Lung (tissue), 12 donors: Measurements from ENCODE around the gene NFE2L2. TPM values are rescaled to one million over a fixed set of nuclear protein-coding genes. Genes with fewer than 3 reads are reported as not detected.
"Not testable (repeated sequence)": the region's sequence is repeated elsewhere in the genome, so short reads cannot be mapped to it uniquely, and the experiment has no call there.

Experiments used
- ATAC-seq: fragments of 200-7000 bp; cut with Tn5 transposase; one replicate; pipeline ENCODE4 v1.9.1; 2020; ENCODE audit warnings: moderate number of reproducible peaks; ENCODE audit not compliant: insufficient read depth, low FRiP score
- DNase-seq, 3 donors: peaks; one replicate each; pipeline ENCODE4 v3.0.0-alpha.2; 2013 to 2017
- H3K27ac ChIP-seq, 2 donors: one replicate each; pipeline ENCODE4 v1.5.1; 2013; ENCODE audit warnings: mild to moderate bottlenecking in 2 of 2, moderate library complexity in 2 of 2, control low read depth in 1 of 2, inconsistent platforms in 1 of 2, low read depth in 1 of 2, low read length in 1 of 2
- H3K27me3 ChIP-seq, 3 donors: one replicate each; pipeline ENCODE4 v1.5.1; 2013; ENCODE audit warnings: low read length in 2 of 3; ENCODE audit not compliant: control insufficient read depth in 3 of 3, insufficient read depth in 3 of 3
- H3K36me3 ChIP-seq, 4 donors: one replicate each; pipeline ENCODE4 v1.5.1; 2013; ENCODE audit warnings: low read length in 4 of 4, mild to moderate bottlenecking in 1 of 4, moderate library complexity in 1 of 4; ENCODE audit not compliant: control insufficient read depth in 4 of 4, insufficient read depth in 4 of 4
- H3K4me1 ChIP-seq, 5 donors: one replicate each; pipeline ENCODE4 v1.5.1; 2013; ENCODE audit warnings: low read length in 5 of 5, mild to moderate bottlenecking in 2 of 5, moderate library complexity in 1 of 5; ENCODE audit not compliant: control insufficient read depth in 5 of 5, insufficient read depth in 5 of 5
- H3K4me3 ChIP-seq: one replicate; pipeline ENCODE4 v1.5.1; 2013; ENCODE audit warnings: mild to moderate bottlenecking, control low read depth, moderate library complexity
- H3K9ac ChIP-seq, 2 donors: one replicate each; pipeline ENCODE4 v1.5.1; 2013; ENCODE audit warnings: low read length in 2 of 2, control low read depth in 1 of 2; ENCODE audit not compliant: insufficient read depth in 1 of 2
- H3K9me3 ChIP-seq, 4 donors: one replicate each; pipeline ENCODE4 v1.5.1; 2013; ENCODE audit warnings: low read length in 3 of 4, mild to moderate bottlenecking in 1 of 4, moderate library complexity in 1 of 4; ENCODE audit not compliant: control insufficient read depth in 4 of 4, insufficient read depth in 3 of 4
- CTCF ChIP-seq: IDR thresholded peaks from 2 replicates; pipeline ENCODE4 v1.5.1; 2012; ENCODE audit warnings: mild to moderate bottlenecking; ENCODE audit errors: control extremely low read depth, extremely low read depth
- WGBS, 2 donors: extraction: QIAGEN DNeasy Blood & Tissue Kit; methylation state at CpG; one replicate each; pipeline ENCODE4 v1.1.7; 2013; 5-methylcytosine and 5-hydroxymethylcytosine counted together
- polyA plus RNA-seq, 2 donors: library from polyadenylated mRNA; stranded (reverse); fragments of 200-250 nt; gene quantifications; one replicate each; pipeline ENCODE4 v1.2.1, GENCODE V29; 2013
- total RNA-seq, 2 donors: library from RNA; depleted of rRNA in 1 of 2; stranded (reverse); fragments of >200 nt in 1 of 2; gene quantifications; one replicate each; pipeline ENCODE4 v1.2.1, GENCODE V29; 2014 to 2021
- donor health status: control.
- donor health status: control.
- donor health status: Bipolar disorder and iron deficiency.
- donor health status: healthy.
- donor health status: DM: yes; HTN: yes; CAD: no.

Gene NFE2L2
- total and polyA plus RNA-seq, 4 donors, result 45.5 to 145 (median 80.6) TPM

- peak overlapping the region; percentile 37 to 78 for H3K27ac ChIP-seq
- peaks cover 0 to 54% (median 7%) of the 10 kb centered on the region in 5 donors for H3K4me1 ChIP-seq
- no peak overlapping the region for H3K9ac ChIP-seq
Observed at GRCh38 chr2:177251165-177251542, 13.4 kb downstream of the NFE2L2 start.

DNA sequence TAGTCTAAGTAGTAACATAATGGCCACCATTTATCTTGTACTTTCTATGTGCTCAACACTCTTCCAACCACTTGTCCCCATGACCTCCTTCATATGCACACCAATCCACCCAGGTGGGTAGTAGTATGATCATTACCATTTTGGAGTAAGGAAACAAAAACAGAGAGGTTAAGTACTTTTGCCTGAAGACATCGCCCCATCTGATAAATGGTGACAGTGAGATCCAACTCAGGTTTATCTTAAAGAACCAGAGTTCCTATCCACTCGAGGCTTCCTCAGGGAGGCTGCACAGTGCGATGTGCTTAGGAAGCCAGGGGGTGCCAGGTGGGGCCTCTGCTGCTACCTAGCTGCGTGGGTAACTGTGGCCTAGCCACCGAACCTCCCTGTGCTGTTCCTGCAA lies 14.1 kb downstream of the NFE2L2 start:
- Histone ChIP-seq H3K36me3 (peaks cover 0 to 4% (median 0%) of the 10 kb centered on the region in 4 donors), H3K9ac (no peak overlapping the region), H3K4me1 (peaks cover 0 to 51% (median 7%) of the 10 kb centered on the region in 5 donors), H3K9me3 (no peaks in the 10 kb centered on the region), H3K4me3 (no peak overlapping the region), H3K27ac (peak overlapping the region; percentile 26 to 37), H3K27me3 (no peaks in the 10 kb centered on the region)
- WGBS, 2 donors, result 87 to 91% methylated on average over 5 of the region's 5 CpGs
- ATAC-seq (no peak), DNase-seq (no peak)
- no peak for TF ChIP-seq CTCF

More at GRCh38 chr2:177251165-177251542, 13.4 kb downstream of the NFE2L2 start:
- ATAC-seq (no peak), DNase-seq (no peak)
- Histone ChIP-seq H3K27me3 (no peaks in the 10 kb centered on the region), H3K9me3 (no peaks in the 10 kb centered on the region), H3K4me3 (no peak overlapping the region), H3K36me3 (peaks cover 0 to 4% (median 0%) of the 10 kb centered on the region in 4 donors)
- WGBS, 2 donors, result 80 to 81% methylated on average over 3 of the region's 3 CpGs
- TF ChIP-seq CTCF, result no peak

DNA sequence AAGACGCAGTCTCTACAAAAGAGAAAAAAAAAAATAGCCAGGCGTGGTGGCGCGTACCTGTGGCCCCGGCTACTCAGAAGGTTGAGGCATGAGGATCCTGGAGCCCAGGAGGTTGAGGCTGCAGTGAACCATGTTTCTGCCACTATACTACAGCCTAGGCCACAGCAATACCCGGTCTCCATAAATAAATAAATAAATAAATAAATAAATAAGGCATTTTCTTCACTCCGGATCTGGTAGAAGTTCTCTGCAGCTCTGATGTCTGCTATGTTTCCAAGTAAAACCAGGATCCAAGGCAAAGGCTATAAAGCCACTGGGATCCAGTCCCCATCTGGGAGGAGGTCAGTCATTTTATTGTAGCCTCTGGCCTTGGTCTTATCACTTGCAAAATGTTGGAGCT lies 15.5 kb downstream of the NFE2L2 start:
- Histone ChIP-seq H3K4me1 (peaks cover 0 to 48% (median 7%) of the 10 kb centered on the region in 5 donors), H3K36me3 (peaks cover 0 to under 1% (median 0%) of the 10 kb centered on the region in 4 donors), H3K27ac (no peak overlapping the region), H3K9me3 (no peaks in the 10 kb centered on the region), H3K9ac (no peak overlapping the region), H3K27me3 (no peaks in the 10 kb centered on the region), H3K4me3 (no peak overlapping the region)
- DNase-seq, result no peak
- no peak for ATAC-seq
- WGBS, 2 donors, result 93 to 98% methylated on average over 7 of the region's 7 CpGs
- TF ChIP-seq CTCF, result no peak

GRCh38 chr2:177247693-177248262 lies 16.7 kb downstream of the NFE2L2 start:
- Histone ChIP-seq H3K36me3 (no peaks in the 10 kb centered on the region), H3K27me3 (no peaks in the 10 kb centered on the region), H3K27ac (no peak overlapping the region), H3K4me1 (peaks cover 4 to 49% (median 14%) of the 10 kb centered on the region in 5 donors), H3K9me3 (no peaks in the 10 kb centered on the region), H3K9ac (no peak overlapping the region), H3K4me3 (no peak overlapping the region)
- WGBS, 2 donors, result 84 to 96% methylated on average over 6 of the region's 6 CpGs
- TF ChIP-seq CTCF, result no peak
- ATAC-seq (no peak), DNase-seq (no peak)

DNA sequence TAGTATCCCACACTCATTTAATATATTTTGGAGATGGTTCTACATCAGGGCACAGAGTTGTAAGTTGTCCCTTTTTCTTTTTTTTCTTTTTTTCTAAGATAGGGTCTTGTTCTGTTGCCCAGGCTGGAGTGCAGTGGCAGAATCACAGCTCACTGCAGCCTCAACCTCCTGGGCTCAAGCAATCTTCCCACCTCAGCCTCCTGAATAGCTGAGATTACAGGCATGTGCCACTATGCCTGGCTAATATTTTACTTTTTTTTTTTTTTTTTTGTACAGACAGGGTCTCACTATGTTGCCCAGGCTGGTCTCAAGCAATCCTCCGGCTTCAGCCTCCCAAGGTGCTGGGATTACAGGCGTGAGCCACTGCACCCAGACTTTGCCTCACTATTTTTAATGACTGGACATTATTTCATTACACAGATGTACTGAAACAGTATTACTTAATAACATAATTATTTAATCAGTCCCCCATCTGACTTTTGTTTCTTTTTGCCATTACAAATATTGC lies 17.9 kb downstream of the NFE2L2 start:
- H3K4me3 ChIP-seq, H3K36me3 ChIP-seq, H3K9ac ChIP-seq, H3K27ac ChIP-seq, DNase-seq, H3K27me3 ChIP-seq, H3K9me3 ChIP-seq, ATAC-seq: not testable (repeated sequence)
- WGBS, 2 donors, result 89 to 94% methylated on average over 2 of the region's 2 CpGs
- peaks cover 13 to 53% (median 17%) of the 10 kb centered on the region in 5 donors for H3K4me1 ChIP-seq
